HG02571 (cell line): ENCODE data around the gene TBC1D5.
"Not testable (repeated sequence)": the region's sequence is repeated elsewhere in the genome, so short reads cannot be mapped to it uniquely, and the experiment has no call there.

Experiments used
- ATAC-seq: cut with Tn5 transposase; IDR thresholded peaks from one replicate; pipeline ENCODE4 v1.9.1; 2021; ENCODE audit warnings: mild to moderate bottlenecking, moderate library complexity; ENCODE audit not compliant: unreplicated experiment

TBC1D5 gene

DNA sequence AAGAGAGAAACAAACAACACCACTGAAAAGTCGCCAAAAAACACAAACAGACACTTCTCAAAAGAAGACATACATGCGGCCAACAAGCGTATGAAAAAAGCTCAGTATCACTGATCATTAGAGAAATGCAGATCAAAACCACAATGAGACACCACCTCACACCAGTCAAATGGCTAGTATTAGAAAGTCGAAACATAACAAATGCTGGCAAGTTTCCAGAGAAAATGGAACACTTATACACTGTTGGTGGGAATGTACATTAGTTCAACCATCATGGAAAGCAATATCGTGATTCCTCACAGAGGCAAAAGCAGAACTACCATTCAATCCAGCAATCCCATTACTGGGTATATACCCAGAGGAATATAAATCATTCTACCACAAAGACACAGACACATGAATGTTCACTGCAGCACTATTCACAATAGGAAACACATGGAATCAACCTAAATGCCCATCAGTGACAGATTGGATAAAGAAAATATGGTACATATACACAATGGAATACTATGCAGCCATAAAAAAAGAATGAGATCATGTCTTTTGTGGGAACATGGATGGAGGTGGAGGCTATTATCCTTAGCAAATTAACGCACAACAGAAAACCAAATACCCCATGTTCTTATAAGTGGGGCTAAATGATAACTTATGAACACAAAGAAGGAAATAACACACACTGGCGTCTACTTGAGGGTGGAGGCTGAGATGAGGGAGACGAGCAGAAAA, 93.6 kb downstream of the TBC1D5 start:
- ATAC-seq = not testable (repeated sequence)

DNA sequence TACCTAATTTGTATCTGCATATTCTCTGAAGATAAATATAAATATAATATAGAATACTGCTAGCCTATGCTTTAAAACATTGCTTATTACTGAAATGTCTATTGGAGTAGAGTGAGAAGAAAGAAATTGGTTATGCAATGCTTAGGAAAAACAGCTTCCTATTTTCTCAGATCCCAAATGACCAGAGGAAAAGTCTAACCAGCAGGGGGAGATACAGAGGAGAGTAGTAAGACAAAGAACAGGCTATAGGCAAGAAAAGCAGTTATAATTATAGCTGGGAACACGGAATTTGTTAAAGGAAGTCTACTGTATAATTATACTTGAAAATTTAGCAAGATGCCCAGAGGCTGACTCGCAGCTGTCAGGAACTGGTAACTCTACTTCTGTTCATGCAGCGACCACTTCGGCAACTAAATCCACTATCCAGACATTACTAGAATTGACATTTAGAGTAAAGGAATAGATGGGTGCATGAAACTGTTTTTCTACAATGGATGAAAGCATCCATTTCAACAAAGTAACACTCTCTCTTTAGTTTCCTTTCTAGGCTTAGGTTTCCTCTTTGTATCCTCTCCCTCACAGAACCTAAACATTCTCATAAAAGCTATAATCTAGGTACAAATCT, 97.2 kb downstream of the TBC1D5 start:
- ATAC-seq = no peak

DNA sequence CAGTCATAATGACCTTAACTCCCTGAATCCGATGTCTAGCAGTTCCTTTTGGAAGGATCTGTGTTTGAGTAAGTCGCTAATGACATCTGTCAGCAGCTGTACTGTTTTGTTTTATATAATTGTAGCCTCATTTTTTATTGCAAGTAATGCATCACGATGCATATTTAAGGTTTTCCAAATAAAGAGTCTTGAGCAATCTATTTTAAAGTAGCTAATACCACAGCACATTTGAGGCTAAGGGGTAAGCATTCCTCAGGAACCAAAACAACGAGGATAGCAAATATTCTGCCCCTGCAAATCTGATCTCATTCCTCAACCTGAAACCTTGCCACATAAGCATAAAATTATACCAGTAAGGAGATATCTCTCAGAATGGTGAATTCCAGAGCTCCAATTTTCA, 98.7 kb downstream of the TBC1D5 start:
- no peak for ATAC-seq

DNA sequence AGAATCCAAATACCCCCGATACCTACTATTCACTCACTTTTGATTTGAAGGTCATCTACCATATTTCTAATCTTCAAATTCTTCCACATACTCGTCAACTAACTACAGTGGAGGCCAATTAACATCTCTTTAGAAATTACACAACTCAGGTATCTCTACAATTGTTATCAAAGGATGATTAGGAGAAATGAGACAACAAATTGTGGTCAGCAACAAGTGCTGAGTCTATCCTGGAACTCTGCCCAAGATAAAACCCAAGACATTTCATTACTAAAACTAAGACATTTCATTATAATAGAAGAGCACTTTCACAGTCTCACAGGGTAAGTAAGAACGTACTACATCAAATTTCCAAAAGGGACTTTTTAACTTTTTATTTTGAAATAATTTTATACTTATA, 100.0 kb downstream of the TBC1D5 start:
- ATAC-seq = no peak

DNA sequence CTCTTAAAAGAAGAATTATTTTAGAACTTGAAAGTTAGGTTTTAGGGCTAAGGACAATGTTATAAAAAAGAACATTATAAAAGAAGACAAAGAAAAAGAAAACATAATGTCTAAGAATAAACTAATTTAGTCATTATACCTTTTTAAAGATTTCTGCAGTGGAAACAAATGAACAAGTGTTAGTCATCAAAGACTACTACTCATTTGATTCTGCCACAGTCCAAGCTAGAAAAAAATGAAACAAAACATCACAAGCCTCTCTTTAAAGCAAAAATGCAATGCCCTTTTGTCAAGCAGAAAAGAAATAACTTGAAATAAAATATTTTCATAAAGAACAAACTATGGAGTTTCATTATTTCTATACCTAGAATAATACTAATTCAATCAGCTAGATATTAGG, 102.0 kb downstream of the TBC1D5 start:
- no peak for ATAC-seq

DNA sequence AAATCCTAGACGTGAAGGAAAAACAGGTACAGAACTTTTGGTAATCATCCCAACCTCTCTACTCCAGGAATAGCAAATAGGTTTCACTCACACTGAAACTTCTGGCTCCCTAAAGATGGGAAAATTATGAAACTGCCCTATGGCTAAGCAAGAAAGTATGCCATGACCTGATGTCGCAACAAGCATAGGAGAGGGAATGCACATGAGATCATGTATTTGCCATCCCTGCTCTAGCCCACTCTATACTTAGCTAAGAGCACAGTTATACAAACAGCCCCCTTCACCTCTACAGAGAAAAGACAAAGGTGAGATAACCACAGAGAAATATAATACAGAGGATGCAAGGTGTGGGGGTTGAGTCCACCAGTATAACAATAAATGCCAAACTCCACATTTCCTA, 102.7 kb downstream of the TBC1D5 start:
- ATAC-seq = no peak

DNA sequence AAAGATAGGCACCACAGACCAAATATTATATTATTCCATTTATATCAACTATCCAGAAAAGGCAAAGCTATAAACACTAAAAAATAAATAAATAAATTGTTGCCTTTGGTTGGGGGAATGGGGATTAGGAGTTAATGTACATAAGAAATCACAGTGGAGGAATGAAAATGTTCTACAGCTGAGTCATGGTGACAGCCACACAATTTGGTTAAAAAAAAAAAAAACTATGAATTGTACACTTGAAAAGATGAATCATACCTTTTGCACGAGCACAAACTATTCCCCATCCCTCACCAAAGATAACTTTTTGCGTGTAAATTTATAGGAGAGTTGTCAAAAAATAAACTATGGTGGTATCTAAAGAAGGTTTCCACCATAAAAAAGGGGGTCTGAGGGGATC, 103.2 kb downstream of the TBC1D5 start:
- no peak for ATAC-seq

DNA sequence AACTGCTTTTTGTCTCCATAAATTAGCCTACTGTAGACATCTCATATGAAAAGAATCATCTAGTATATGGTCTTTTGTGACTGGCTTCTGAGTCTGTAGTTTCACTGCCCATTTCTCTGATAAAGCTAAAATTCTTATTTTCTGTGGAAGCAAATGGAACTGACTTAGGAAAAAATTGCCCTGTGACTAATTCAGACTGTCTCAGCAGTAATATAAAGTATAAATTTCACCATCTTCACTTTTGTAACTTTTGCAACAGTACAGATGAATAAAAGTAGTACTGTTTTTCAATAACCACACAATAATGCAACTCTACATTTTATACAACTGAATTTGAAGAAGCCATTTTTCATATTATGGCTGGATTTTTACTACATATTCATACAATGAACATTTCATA, 104.1 kb downstream of the TBC1D5 start:
- no peak for ATAC-seq

DNA sequence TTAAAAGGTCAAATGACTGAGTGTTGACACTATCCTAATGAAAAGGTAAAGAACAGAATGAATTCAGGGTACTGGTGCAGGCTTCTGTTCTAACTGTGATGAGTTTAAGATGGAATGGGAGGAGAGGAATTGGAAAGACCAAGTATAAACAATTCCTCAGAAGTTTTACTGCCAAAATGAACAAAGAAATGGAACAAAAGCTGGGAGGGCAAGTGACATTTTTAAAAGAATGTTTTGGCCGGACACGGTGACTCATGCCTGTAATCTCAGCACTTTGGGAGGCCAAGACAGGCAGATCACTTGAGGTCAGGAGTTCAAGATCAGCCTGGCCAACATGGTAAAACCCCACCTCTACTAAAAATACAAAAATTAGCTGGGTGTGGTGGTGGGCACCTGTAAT, 106.8 kb downstream of the TBC1D5 start:
- not testable (repeated sequence) for ATAC-seq

DNA sequence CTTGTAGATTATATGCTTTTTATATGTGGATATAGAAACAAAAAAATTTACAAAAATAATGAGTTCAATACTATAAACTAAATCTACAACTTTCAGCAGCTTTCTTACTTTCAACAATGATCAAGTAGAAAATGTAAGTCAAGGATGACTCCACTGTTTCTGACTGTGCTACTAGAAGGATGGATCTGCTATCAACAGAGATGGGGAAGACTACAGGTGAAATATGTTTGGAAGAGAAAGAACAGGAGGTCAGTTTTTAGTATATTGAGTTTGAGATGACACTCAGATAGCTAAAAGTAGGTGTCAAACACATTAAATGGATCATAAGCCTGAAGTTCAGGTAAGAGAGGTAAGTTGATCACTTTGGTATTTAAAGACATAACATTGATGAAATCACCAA, 107.5 kb downstream of the TBC1D5 start:
- no peak for ATAC-seq

DNA sequence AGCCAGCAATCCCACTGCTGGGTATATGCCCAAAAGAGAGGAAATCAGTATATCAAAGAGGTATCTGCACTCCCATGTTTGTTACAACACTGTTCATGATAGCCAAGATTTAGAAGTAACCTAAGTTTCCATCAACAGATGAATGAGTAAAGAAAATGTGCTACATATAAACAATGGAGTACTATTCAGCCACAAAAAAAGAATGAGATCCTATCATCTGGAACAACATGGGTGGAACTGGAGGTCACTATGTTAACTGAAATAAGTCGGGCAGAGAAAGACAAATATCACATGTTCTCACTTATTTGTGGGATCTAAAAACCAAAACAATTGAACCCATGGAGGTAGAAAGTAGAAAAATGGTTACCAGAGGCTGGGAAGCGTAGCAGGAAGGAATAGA, 108.2 kb downstream of the TBC1D5 start:
- ATAC-seq = no peak

DNA sequence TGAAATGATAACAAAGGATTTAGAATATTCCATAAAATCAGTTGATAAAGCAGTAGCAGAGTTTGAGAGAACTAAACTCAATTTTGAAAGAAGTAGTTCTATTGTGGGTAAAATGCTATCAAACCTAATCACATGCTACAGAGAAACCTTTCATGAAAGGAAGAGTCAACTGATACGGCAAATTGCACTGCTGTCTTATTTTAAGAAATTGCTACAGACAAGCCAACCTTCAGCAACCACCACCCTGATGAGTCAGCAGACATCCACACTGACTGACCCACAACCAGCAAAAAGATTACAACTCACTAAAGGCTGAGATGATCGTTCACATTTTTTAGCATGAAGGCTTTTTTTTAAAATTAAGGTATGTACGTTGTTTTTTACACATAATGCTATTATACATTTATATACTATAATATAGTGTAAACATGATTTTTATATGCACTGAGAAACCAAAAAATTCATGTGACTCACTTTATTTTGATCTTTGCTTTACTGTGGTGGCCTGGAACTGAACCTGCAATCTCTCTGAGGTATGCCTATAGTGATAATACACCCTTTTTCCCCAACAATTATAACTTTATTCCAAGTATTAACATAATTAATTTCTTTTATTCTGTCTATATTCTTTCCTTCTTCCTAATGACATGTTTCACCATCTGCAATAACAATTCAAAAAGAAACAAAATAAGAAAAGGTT, 109.9 kb downstream of the TBC1D5 start:
- ATAC-seq = no peak

DNA sequence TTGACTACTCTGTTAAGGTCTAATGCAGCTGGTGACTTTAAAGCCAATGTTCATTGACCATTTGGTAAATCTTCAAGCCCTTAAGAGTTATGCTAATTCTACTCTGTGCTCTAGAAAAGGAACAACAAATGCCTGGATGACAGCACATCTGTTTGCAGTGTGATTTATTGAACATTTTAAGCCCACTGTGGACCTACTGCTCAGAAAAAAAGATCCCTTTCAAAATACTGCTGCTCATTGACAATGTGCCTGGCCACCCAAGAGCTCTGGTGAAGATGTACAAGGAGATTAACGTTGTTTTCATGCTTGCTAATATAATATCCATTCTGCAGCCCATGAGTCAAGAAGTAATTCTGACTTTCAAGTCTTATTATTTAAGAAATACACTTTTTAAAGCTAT, 110.8 kb downstream of the TBC1D5 start:
- no peak for ATAC-seq

DNA sequence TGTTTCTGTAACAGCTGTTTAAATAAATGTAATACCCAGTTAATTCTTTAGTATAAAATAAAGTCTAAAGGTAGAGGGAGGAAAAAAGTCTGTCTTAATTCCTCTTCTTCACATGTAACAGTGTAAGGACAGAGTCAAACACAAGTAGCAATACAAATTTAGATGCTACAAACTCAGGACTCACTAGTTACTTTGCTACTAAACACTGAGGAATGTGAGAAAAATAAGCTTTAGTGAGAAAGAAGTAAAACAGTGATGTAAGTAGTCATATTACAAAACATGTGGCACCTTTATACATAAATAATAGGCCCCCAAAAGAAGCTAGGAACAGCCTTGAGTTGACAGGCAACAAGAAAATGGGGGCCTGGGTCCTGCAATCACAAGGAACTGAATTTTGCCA, 113.0 kb downstream of the TBC1D5 start:
- ATAC-seq = no peak

DNA sequence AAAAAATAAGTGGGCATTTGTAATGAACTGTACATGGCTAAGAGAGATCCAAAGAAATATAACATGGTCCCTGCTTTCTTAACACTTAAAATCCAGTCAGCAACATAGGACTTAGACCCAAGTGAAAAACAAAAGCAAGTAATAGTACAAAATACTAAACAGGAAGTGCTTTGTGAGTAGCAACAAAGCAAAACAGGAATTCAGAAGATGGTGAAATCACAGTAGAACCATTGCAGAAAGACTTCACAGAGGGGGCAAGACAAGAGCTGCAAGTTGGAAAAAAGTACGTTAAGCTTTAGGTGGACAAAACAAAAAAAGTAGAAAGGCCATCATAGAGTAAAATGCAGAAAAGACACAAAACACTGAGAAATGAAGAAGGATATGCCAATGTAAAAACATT, 116.0 kb downstream of the TBC1D5 start:
- ATAC-seq = no peak

DNA sequence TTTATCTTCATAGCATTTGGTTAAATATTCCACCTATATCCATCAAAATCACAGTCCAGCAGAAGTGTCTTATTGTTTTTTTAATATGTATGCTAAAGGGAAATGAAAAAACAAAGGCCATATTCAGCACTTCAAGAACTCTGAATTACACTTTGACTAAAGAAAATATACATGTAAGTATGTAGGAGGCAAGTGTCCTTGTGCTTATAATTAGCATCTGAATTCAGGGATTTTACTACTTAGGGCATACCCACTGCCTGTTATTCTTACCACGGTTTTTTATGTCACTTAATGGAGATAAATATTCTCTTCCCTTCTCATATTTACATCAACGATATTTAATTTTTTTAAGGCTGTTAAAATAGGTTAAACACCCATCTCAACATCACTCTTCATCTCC, 117.3 kb downstream of the TBC1D5 start:
- ATAC-seq = no peak

DNA sequence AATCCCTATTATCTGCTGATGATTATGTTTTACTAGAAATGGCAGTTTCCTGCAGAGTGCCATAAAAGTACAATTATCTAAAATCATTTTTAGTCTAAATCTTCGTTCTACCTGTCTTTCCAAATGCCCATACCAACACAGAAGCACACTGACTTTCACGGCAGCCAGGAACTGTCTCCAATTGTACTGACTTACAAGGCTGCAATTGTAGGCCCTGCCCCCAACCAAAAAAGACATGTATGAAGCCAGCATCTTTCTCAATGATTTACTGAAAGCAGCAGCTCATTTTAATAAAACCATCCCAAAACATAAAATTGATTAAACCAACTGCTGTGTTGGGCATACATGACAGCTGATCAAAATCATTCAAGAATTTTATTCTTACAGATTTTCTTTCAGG, 119.0 kb downstream of the TBC1D5 start:
- no peak for ATAC-seq

DNA sequence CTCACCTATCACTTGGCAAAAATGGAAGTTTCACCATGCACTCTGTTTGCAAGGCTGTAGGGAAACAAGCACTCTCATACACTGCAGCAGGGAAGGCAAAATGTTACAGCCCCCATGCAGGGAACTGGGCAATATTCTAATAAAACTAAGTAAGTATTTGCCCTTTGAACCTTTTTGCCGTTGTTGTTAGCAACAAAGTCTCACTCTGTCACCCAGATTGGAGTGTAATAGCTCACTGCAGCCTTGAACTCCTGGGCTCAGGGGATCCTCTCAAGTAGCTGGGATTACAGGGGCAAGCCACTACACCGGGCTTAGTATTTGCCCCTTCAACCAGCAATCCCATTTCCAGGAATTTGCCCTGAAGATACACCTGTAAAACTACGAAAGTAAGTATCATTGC, 122.5 kb downstream of the TBC1D5 start:
- ATAC-seq = no peak

DNA sequence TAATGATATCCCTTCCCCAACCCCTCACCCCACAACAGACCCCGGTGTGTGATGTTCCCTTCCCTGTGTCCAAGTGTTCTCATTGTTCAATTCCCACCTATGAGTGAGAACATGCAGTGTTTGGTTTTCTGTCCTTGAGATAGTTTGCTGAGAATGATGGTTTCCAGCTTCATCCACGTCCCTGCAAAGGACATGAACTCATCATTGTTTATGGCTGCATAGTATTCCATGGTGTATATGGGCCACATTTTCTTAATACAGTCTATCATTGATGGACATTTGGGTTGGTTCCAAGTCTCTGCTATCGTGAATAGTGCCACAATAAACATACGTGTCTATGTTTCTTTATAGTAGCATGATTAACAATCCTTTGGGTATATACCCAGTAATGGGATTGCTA, 129.4 kb downstream of the TBC1D5 start:
- not testable (repeated sequence) for ATAC-seq

DNA sequence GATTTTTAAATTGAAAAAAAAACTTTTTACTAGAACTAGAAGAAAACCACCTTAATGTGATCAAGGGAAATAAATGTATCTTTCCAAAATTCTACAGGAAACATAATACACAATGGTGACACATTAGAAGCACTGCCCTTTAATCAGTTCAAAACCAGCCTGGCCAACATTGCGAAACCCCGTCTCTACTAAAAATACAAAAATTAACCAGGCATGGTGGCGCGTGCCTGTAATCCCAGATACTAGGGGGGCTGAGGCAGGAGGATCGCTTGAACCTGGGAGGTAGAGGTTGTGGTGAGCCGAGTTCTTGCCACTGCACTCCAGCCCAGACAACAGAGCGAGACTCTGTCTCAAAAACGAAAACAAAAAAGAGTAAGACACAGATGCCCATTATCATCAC, 134.5 kb downstream of the TBC1D5 start:
- ATAC-seq = no peak

DNA sequence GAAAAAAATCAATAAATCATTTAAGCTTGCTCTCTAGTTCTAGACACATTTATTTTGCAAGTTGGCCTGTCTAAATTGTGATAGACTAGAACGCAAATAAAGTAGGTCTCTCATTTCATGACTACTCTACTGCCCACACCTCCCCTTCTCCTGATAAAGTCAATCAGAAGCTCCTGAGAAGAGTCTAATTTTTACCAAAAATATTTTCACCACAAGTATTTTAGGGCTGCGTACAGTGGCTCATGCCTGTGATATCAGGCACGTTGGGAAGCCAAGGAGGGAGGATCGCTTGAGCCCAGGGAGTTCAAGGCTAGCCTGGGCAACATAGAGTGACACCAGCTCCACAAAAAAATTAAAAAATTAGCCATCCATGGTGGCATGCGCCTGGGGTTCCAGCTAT, 136.5 kb downstream of the TBC1D5 start:
- ATAC-seq = no peak

DNA sequence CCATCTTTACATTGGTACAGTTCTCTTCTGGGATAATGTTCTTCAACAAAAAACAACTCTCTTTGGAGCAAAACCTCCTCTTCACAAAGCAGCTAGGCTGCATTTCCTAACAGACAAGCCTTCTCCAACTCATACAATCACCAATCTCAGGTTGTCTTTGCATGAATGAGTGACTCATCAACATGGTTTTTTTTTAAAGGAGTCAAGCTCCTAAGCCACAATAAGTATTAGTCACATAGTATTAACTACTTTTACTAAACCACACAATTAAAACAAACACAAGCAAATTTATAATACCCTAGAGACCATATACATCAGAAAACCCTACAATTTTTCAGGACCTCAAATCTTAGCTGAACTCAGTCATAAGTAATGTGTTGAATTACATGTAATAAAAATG, 137.4 kb downstream of the TBC1D5 start:
- ATAC-seq = no peak
